Activated B cell treated with CpG ODN at 0.5 μM for 24 hours (primary cell): ENCODE data around the gene CAT. TPM values are rescaled to one million over a fixed set of nuclear protein-coding genes. Genes with fewer than 3 reads are reported as not detected.

ENCODE experiments used
- ATAC-seq: fragments of 200-7000 bp; cut with Tn5 transposase; one replicate; pipeline ENCODE4 v1.10.0; 2021; ENCODE audit warnings: low read depth, mild to moderate bottlenecking, moderate library complexity
- CTCF ChIA-PET: fragments of 350-600 bp; sonication (Branson Sonifier 250); formaldehyde crosslinking; loops from one replicate; lab custom pipeline; 2021; ENCODE audit warnings: antibody characterized with exemption; lab: Charles Lee
- POLR2A ChIA-PET: fragments of 350-600 bp; sonication (Branson Sonifier 250); formaldehyde crosslinking; loops from one replicate; lab custom pipeline; 2021; ENCODE audit warnings: antibody characterized with exemption; lab: Charles Lee
- DNase-seq: peaks from one replicate; pipeline ENCODE4 v3.0.0; 2022
- H3K27ac Mint-ChIP-seq: one replicate; pipeline ENCODE4 v1.8.0; 2020; ENCODE audit warnings: mixed read lengths
- H3K27me3 Mint-ChIP-seq: one replicate; pipeline ENCODE4 v1.8.0; 2021; ENCODE audit warnings: mixed read lengths
- H3K36me3 Mint-ChIP-seq: one replicate; pipeline ENCODE4 v1.8.0; 2021; ENCODE audit warnings: low read depth, mixed read lengths
- H3K4me1 Mint-ChIP-seq: one replicate; pipeline ENCODE4 v1.8.0; 2021; ENCODE audit warnings: mixed read lengths
- H3K4me3 Mint-ChIP-seq: one replicate; pipeline ENCODE4 v1.8.0; 2020; ENCODE audit warnings: mild to moderate bottlenecking, mixed read lengths
- H3K9me3 Mint-ChIP-seq: one replicate; pipeline ENCODE4 v1.8.0; 2020; ENCODE audit warnings: mixed read lengths
- CTCF ChIP-seq: fragments of 200-600 bp; IDR thresholded peaks from one replicate; pipeline ENCODE4 v1.8.0; 2022; ENCODE audit warnings: antibody characterized with exemption, mild to moderate bottlenecking
- intact Hi-C: fragments of 100-400 bp; cut with micrococcal nuclease; formaldehyde crosslinking; loops from one replicate; pipeline ENCODE4 v1.15.1; 2024
- total RNA-seq: library from RNA; stranded (reverse); gene quantifications from 2 replicates; pipeline ENCODE4 v1.2.3, GENCODE V29; 2022

The CAT gene
- total RNA-seq, 1 donor from 2014 or later, result 81.2 TPM

GRCh38 chr11:34502949-34503348 is 64.2 kb downstream of the CAT start:
- H3K27me3 Mint-ChIP-seq, result peaks cover 12% of the 10 kb centered on the region
- CTCF ChIA-PET, result interaction anchor here (3.5 kb wide), 1 partner anchor 10 kb away, joined by 12 read pairs; the partner anchor contains the start of gene ELF5
- intact Hi-C loops, result no loop called here

GRCh38 chr11:34505874-34506273 is 67.1 kb downstream of the CAT start:
- ChIA-PET CTCF (no interaction called here), POLR2A (no interaction called here)
- intact Hi-C loops, result no loop called here
- no peaks in the 10 kb centered on the region for H3K4me1 Mint-ChIP-seq
- no peak overlapping the region for H3K4me3 Mint-ChIP-seq
- TF ChIP-seq CTCF, result no peak
- H3K9me3 Mint-ChIP-seq, result no peaks in the 10 kb centered on the region
- peaks cover 2% of the 10 kb centered on the region for H3K27me3 Mint-ChIP-seq
- no peak overlapping the region for H3K27ac Mint-ChIP-seq
- no peaks in the 10 kb centered on the region for H3K36me3 Mint-ChIP-seq
- ATAC-seq, result no peak
- DNase-seq, result no peak

More at GRCh38 chr11:34502949-34503348, 64.2 kb downstream of the CAT start:
- TF ChIP-seq CTCF, result no peak
- Mint-ChIP-seq H3K36me3 (no peaks in the 10 kb centered on the region), H3K9me3 (no peaks in the 10 kb centered on the region), H3K27ac (no peak overlapping the region), H3K4me1 (no peaks in the 10 kb centered on the region), H3K4me3 (no peak overlapping the region)
- POLR2A ChIA-PET, result no interaction called here
- ATAC-seq (no peak), DNase-seq (no peak)

- Mint-ChIP-seq H3K4me1 (no peaks in the 10 kb centered on the region), H3K36me3 (no peaks in the 10 kb centered on the region), H3K4me3 (no peak overlapping the region), H3K27me3 (no peaks in the 10 kb centered on the region), H3K27ac (no peak overlapping the region), H3K9me3 (no peaks in the 10 kb centered on the region)
- ATAC-seq (no peak), DNase-seq (no peak)
- intact Hi-C loops, result no loop called here
- TF ChIP-seq CTCF, result no peak
- ChIA-PET CTCF (no interaction called here), POLR2A (interaction anchor here (0.6 kb wide), 1 partner anchor 594 kb away, joined by 3 read pairs; no protein-coding TSS in a partner anchor)
Observed at GRCh38 chr11:34507156-34507555, 68.4 kb downstream of the CAT start.

- intact Hi-C loops, result no loop called here
- no peak overlapping the region for H3K27ac Mint-ChIP-seq
- H3K27me3 Mint-ChIP-seq, result no peaks in the 10 kb centered on the region
- no peaks in the 10 kb centered on the region for H3K9me3 Mint-ChIP-seq
- ATAC-seq, result no peak
- no peaks in the 10 kb centered on the region for H3K36me3 Mint-ChIP-seq
- ChIA-PET POLR2A (no interaction called here), CTCF (no interaction called here)
- DNase-seq, result no peak
- H3K4me1 Mint-ChIP-seq, result no peaks in the 10 kb centered on the region
- no peak overlapping the region for H3K4me3 Mint-ChIP-seq
- TF ChIP-seq CTCF, result no peak
Observed at GRCh38 chr11:34507610-34508009, 68.9 kb downstream of the CAT start.

- Mint-ChIP-seq H3K9me3 (no peaks in the 10 kb centered on the region), H3K36me3 (no peaks in the 10 kb centered on the region), H3K27ac (no peak overlapping the region), H3K27me3 (no peaks in the 10 kb centered on the region), H3K4me3 (no peak overlapping the region), H3K4me1 (no peaks in the 10 kb centered on the region)
- ATAC-seq (no peak), DNase-seq (no peak)
- TF ChIP-seq CTCF, result no peak
- ChIA-PET POLR2A (no interaction called here), CTCF (no interaction called here)
- intact Hi-C loops, result no loop called here
Observed at GRCh38 chr11:34508524-34508923, 69.8 kb downstream of the CAT start.
